Thyroid gland (tissue), 4 donors: ENCODE measurements around the gene ABCC8.

ENCODE experiments used
- POLR2A ChIP-seq, 2 donors: fragments of 450-650 bp; IDR thresholded peaks; one replicate each; pipeline ENCODE4 v1.6.1; 2017; ENCODE audit warnings: antibody characterized with exemption in 2 of 2, mild to moderate bottlenecking in 2 of 2, moderate library complexity in 1 of 2
- TF ChIP-seq, protein P1 (sequence below), 6 experiments: fragments of 200-600 bp in 3 of 6; fragments of 450-650 bp in 3 of 6; sonication (generic) in 3 of 6; IDR thresholded peaks; one replicate each; pipeline ENCODE4 v1.5.1; 2016 to 2019; ENCODE audit warnings: antibody characterized with exemption in 6 of 6, mild to moderate bottlenecking in 2 of 6, inconsistent platforms in 1 of 6, moderate library complexity in 1 of 6

DNA sequence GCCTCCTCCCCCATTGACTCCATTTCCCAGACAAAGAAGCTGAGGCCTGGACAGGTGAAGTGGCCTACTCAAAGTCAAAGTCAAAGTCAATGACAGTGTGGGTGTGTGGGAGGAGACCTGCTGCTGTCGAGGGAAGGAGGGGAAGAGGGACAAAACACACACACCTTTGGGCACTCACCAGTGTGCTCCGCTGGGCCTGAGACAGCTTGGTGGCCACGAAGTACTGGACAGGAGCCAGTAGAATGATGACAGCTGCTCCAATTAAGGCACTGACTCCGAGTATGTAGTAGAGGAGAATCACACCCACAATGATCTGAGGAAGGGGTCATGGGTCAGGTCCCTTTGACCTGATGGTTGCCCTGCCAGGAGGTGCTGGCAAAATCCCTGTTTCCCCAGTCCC is 33.6 kb downstream of the ABCC8 start:
- no peak for TF ChIP-seq POLR2A (IDR thresholded peaks at IDR 0.05)
- TF ChIP-seq, protein P1, sequence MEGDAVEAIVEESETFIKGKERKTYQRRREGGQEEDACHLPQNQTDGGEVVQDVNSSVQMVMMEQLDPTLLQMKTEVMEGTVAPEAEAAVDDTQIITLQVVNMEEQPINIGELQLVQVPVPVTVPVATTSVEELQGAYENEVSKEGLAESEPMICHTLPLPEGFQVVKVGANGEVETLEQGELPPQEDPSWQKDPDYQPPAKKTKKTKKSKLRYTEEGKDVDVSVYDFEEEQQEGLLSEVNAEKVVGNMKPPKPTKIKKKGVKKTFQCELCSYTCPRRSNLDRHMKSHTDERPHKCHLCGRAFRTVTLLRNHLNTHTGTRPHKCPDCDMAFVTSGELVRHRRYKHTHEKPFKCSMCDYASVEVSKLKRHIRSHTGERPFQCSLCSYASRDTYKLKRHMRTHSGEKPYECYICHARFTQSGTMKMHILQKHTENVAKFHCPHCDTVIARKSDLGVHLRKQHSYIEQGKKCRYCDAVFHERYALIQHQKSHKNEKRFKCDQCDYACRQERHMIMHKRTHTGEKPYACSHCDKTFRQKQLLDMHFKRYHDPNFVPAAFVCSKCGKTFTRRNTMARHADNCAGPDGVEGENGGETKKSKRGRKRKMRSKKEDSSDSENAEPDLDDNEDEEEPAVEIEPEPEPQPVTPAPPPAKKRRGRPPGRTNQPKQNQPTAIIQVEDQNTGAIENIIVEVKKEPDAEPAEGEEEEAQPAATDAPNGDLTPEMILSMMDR (IDR thresholded peaks at IDR 0.05), result no peak
